H1 (cell line): ENCODE data around the gene CIC. TPM values are rescaled to one million over a fixed set of nuclear protein-coding genes. Genes with fewer than 3 reads are reported as not detected.

Experiments used
- CTCF ChIA-PET: fragments of 300-600 bp; sonication (Branson Sonifier 250); formaldehyde crosslinking; loops from one replicate; lab custom pipeline; 2021; ENCODE audit not compliant: partially characterized antibody; lab: Charles Lee
- POLR2A ChIA-PET: fragments of 300-600 bp; sonication (Branson Sonifier 250); formaldehyde crosslinking; loops from one replicate; lab custom pipeline; 2021; ENCODE audit warnings: inconsistent platforms; ENCODE audit not compliant: partially characterized antibody; lab: Charles Lee
- DNase-seq, 2 experiments: peaks; one replicate each; pipeline versions ENCODE4 v3.0.0 to v3.0.0-alpha.2; 2010 to 2022; ENCODE audit warnings: low spot score in 2 of 2, low read depth in 1 of 2, mixed read lengths in 1 of 2
- FAIRE-seq: peaks from 2 replicates; lab custom pipeline; 2011; peaks lifted over from hg19 to GRCh38; lab: Jason Lieb, UNC
- H2AFZ ChIP-seq: 2 replicates; pipeline ENCODE4 v1.8.1; 2012; ENCODE audit warnings: low read length, inconsistent platforms
- H2AK5ac ChIP-seq: 2 replicates; pipeline ENCODE4 v1.6.1; 2013; ENCODE audit warnings: low read depth, low read length
- H2BK120ac ChIP-seq: replicated peaks from 2 replicates; pipeline ENCODE3; 2013; ENCODE audit warnings: low read depth, low read length, inconsistent platforms
- H2BK12ac ChIP-seq: 2 replicates; pipeline ENCODE4 v1.6.1; 2013; ENCODE audit warnings: low read depth, low read length
- H2BK15ac ChIP-seq: 2 replicates; pipeline ENCODE4 v1.6.1; 2013; ENCODE audit warnings: low read length
- H2BK20ac ChIP-seq: 2 replicates; pipeline ENCODE4 v1.6.1; 2013; ENCODE audit warnings: low read length
- H2BK5ac ChIP-seq: 2 replicates; pipeline ENCODE4 v1.6.1; 2013; ENCODE audit warnings: low read depth, low read length
- H3K14ac ChIP-seq: 2 replicates; pipeline ENCODE4 v1.6.1; 2013; ENCODE audit warnings: inconsistent platforms; ENCODE audit not compliant: insufficient read length
- H3K18ac ChIP-seq: 2 replicates; pipeline ENCODE4 v1.6.1; 2013; ENCODE audit warnings: low read length; ENCODE audit errors: extremely low read depth
- H3K23ac ChIP-seq: 2 replicates; pipeline ENCODE4 v1.6.1; 2013; ENCODE audit warnings: inconsistent platforms; ENCODE audit not compliant: insufficient read length
- H3K23me2 ChIP-seq: 2 replicates; pipeline ENCODE4 v1.6.1; 2013; ENCODE audit warnings: low read depth, low read length
- H3K27ac ChIP-seq: 2 replicates; pipeline ENCODE4 v1.6.1; 2011; ENCODE audit warnings: low read depth, low read length, inconsistent platforms
- H3K27me3 ChIP-seq, 4 experiments: replicated peaks in 1 of 4; 1 replicate in 1 of 4; 2 replicates in 3 of 4; pipeline versions ENCODE4 v1.6.1 to v1.8.1; 2011 to 2013; ENCODE audit warnings: low read length in 3 of 4, mild to moderate bottlenecking in 3 of 4, inconsistent platforms in 2 of 4, mixed read lengths in 2 of 4, moderate library complexity in 1 of 4; ENCODE audit not compliant: control insufficient read depth in 3 of 4, insufficient read depth in 3 of 4; ENCODE audit errors: extremely low read depth in 1 of 4
- H3K36me3 ChIP-seq, 4 experiments: 2 replicates each; pipeline versions ENCODE4 v1.6.1 to v1.8.1; 2011 to 2013; ENCODE audit warnings: mild to moderate bottlenecking in 4 of 4, low read length in 3 of 4, moderate library complexity in 2 of 4, control low read depth in 1 of 4, inconsistent platforms in 1 of 4; ENCODE audit not compliant: insufficient read depth in 4 of 4, control insufficient read depth in 2 of 4
- H3K4ac ChIP-seq: replicated peaks from 2 replicates; pipeline ENCODE3; 2013; ENCODE audit warnings: low read length, low read depth, mixed read lengths, inconsistent platforms; ENCODE audit not compliant: insufficient read length
- H3K4me1 ChIP-seq, 4 experiments: replicated peaks in 1 of 4; 1 replicate in 1 of 4; 2 replicates in 3 of 4; pipeline versions ENCODE4 v1.6.1 to v1.8.1; 2011 to 2013; ENCODE audit warnings: low read length in 3 of 4, inconsistent platforms in 2 of 4, mixed read lengths in 1 of 4; ENCODE audit not compliant: insufficient read depth in 4 of 4, control insufficient read depth in 3 of 4
- H3K4me2 ChIP-seq, 2 experiments: 2 replicates each; pipeline versions ENCODE4 v1.6.1 to v1.8.1; 2011 to 2013; ENCODE audit warnings: low read depth in 2 of 2, low read length in 2 of 2, control low read depth in 1 of 2, inconsistent platforms in 1 of 2, mild to moderate bottlenecking in 1 of 2; ENCODE audit not compliant: insufficient read depth in 1 of 2
- H3K4me3 ChIP-seq, 4 experiments: fragments of 200-600, 300-600 bp in 1 of 4; sonication (generic), shearing (Covaris generic), sonication (Bioruptor Twin) in 1 of 4; 2 replicates each; pipeline versions ENCODE4 v1.5.1 to v1.8.1; 2011 to 2016; ENCODE audit warnings: low read length in 4 of 4, low read depth in 3 of 4, control low read depth in 2 of 4, inconsistent platforms in 2 of 4, mild to moderate bottlenecking in 2 of 4, mixed read lengths in 1 of 4, moderate library complexity in 1 of 4; ENCODE audit not compliant: insufficient read depth in 2 of 4; ENCODE audit errors: extremely low read depth in 1 of 4
- H3K56ac ChIP-seq: replicated peaks from 2 replicates; pipeline ENCODE3; 2013; ENCODE audit warnings: low read depth, mild to moderate bottlenecking, mixed read lengths, low read length, inconsistent platforms; ENCODE audit not compliant: insufficient read length
- H3K79me1 ChIP-seq: 2 replicates; pipeline ENCODE4 v1.6.1; 2013; ENCODE audit warnings: low read depth, low read length, control low read depth
- H3K79me2 ChIP-seq, 2 experiments: 2 replicates each; pipeline versions ENCODE4 v1.6.1 to v1.8.1; 2012 to 2013; ENCODE audit warnings: low read length in 2 of 2, mild to moderate bottlenecking in 2 of 2, inconsistent platforms in 1 of 2; ENCODE audit not compliant: insufficient read depth in 2 of 2, control insufficient read depth in 1 of 2
- H3K9ac ChIP-seq, 4 experiments: replicated peaks in 1 of 4; 1 replicate in 1 of 4; 2 replicates in 3 of 4; pipeline versions ENCODE4 v1.6.1 to v1.8.1; 2011 to 2013; ENCODE audit warnings: low read depth in 3 of 4, low read length in 3 of 4, control low read depth in 2 of 4, mild to moderate bottlenecking in 2 of 4, moderate library complexity in 2 of 4, inconsistent platforms in 1 of 4; ENCODE audit errors: extremely low read depth in 1 of 4
- H3K9me3 ChIP-seq, 2 experiments: 2 replicates each; pipeline versions ENCODE4 v1.6.1 to v1.8.1; 2012 to 2013; ENCODE audit warnings: mild to moderate bottlenecking in 2 of 2, moderate library complexity in 2 of 2, control low read depth in 1 of 2, inconsistent platforms in 1 of 2, low read depth in 1 of 2, low read length in 1 of 2, mixed read lengths in 1 of 2; ENCODE audit not compliant: insufficient read depth in 2 of 2
- H4K20me1 ChIP-seq, 2 experiments: replicated peaks in 1 of 2; 2 replicates each; pipeline versions ENCODE3 to v1.8.1; 2011 to 2013; ENCODE audit warnings: inconsistent platforms in 2 of 2, low read length in 2 of 2, mild to moderate bottlenecking in 1 of 2; ENCODE audit not compliant: insufficient read depth in 2 of 2, control insufficient read depth in 1 of 2
- H4K5ac ChIP-seq: 2 replicates; pipeline ENCODE4 v1.6.1; 2013; ENCODE audit warnings: low read length, low read depth, mixed read lengths, inconsistent platforms; ENCODE audit not compliant: insufficient read length
- H4K8ac ChIP-seq: 2 replicates; pipeline ENCODE4 v1.8.0; 2013; ENCODE audit warnings: mild to moderate bottlenecking, moderate library complexity, low read length, inconsistent platforms; ENCODE audit not compliant: insufficient read depth; ENCODE audit errors: extremely low read depth
- H4K91ac ChIP-seq: replicated peaks from 2 replicates; pipeline ENCODE3; 2013; ENCODE audit warnings: low read length, mixed read lengths, inconsistent platforms; ENCODE audit not compliant: insufficient read length
- CHD1 ChIP-seq: IDR thresholded peaks from 2 replicates; pipeline ENCODE4 v1.6.1; 2012; ENCODE audit warnings: low read depth, low read length, improper control_type of control experiment
- CREB1 ChIP-seq: IDR thresholded peaks from 2 replicates; pipeline ENCODE4 v1.6.1; 2012; ENCODE audit warnings: inconsistent platforms
- GABPA ChIP-seq: IDR thresholded peaks from 2 replicates; pipeline ENCODE4 v1.6.1; 2011; ENCODE audit warnings: mild to moderate bottlenecking, low read length, moderate library complexity, borderline replicate concordance; ENCODE audit not compliant: insufficient read depth
- GTF2F1 ChIP-seq: IDR thresholded peaks from 2 replicates; pipeline ENCODE4 v1.6.1; 2012; ENCODE audit warnings: low read depth, low read length, improper control_type of control experiment, borderline replicate concordance
- KDM5A ChIP-seq: fragments of 200-600 bp; IDR thresholded peaks from 2 replicates; pipeline ENCODE4 v1.7.1; 2012; ENCODE audit warnings: mild to moderate bottlenecking, low read length, inconsistent platforms, mixed read lengths
- MAFK ChIP-seq: IDR thresholded peaks from 2 replicates; pipeline ENCODE4 v1.6.1; 2012; ENCODE audit warnings: low read depth, mild to moderate bottlenecking, improper control_type of control experiment, low read length
- SIN3A ChIP-seq, 2 experiments: IDR thresholded peaks in 1 of 2; conservative IDR thresholded peaks in 1 of 2; 2 replicates each; pipeline ENCODE4 v1.6.1; 2011 to 2012; ENCODE audit warnings: low read length in 2 of 2, improper control_type of control experiment in 1 of 2, low read depth in 1 of 2, mild to moderate bottlenecking in 1 of 2
- SIRT6 ChIP-seq: IDR thresholded peaks from one replicate; pipeline ENCODE4 v1.7.1; 2012; ENCODE audit warnings: low read length, inconsistent platforms
- SP1 ChIP-seq: IDR thresholded peaks from 2 replicates; pipeline ENCODE4 v1.6.1; 2011; ENCODE audit warnings: low read depth, low read length
- TAF1 ChIP-seq: IDR thresholded peaks from 2 replicates; pipeline ENCODE4 v1.6.1; 2011; ENCODE audit warnings: mild to moderate bottlenecking, low read depth, low read length
- TAF7 ChIP-seq: optimal IDR thresholded peaks from 2 replicates; pipeline ENCODE3; 2011; ENCODE audit warnings: low read depth, mild to moderate bottlenecking, inconsistent platforms, low read length, moderate library complexity, borderline replicate concordance
- WGBS, 2 experiments: shearing (Covaris generic) in 1 of 2; methylation state at CpG; one replicate each; pipeline versions ENCODE4 v1.1.6 to v1.1.7; 2013 to 2015; ENCODE audit warnings: low lambda C conversion rate in 2 of 2, mixed read lengths in 2 of 2, inconsistent platforms in 1 of 2, low coverage in 1 of 2, missing lambda C conversion rate in 1 of 2; ENCODE audit not compliant: insufficient replicate concordance in 2 of 2, insufficient coverage in 1 of 2, insufficient read length in 1 of 2; ENCODE audit errors: extremely low coverage in 1 of 2, missing lambda C conversion rate in 1 of 2; 5-methylcytosine and 5-hydroxymethylcytosine counted together
- polyA plus RNA-seq, 7 experiments: library from polyadenylated mRNA; depleted of rRNA in 3 of 7; stranded (reverse) in 5 of 7; unstranded in 2 of 7; fragments of >200 nt in 5 of 7; fragments of 200-250 nt in 2 of 7; gene quantifications; 1 replicate in 5 of 7; 2 replicates in 1 of 7; 4 replicates in 1 of 7; pipeline versions ENCODE4 v1.2.1 to v1.2.3, GENCODE V29; 2011 to 2013; ENCODE audit warnings: missing spikeins in 2 of 7, mixed read lengths in 2 of 7
- total RNA-seq: library from RNA; stranded (reverse); fragmentation: NEBNext Ultra II Directional; extraction: Animal tissue kit (Norgen Biotek cat#: 25700); gene quantifications from 2 replicates; pipeline ENCODE4 v1.2.1, GENCODE V29; 2021
- TF ChIP-seq, protein P1 (sequence below), 3 experiments: IDR thresholded peaks; 1 replicate in 2 of 3; 2 replicates in 1 of 3; pipeline versions ENCODE4 v1.5.1 to v1.6.1; 2011; ENCODE audit warnings: low read length in 3 of 3, mild to moderate bottlenecking in 3 of 3, inconsistent platforms in 2 of 3, low read depth in 1 of 3, moderate library complexity in 1 of 3; ENCODE audit not compliant: insufficient read depth in 1 of 3; ENCODE audit errors: control extremely low read depth in 1 of 3

CIC gene
- total and polyA plus RNA-seq, 2 of the 8 experiments (the other 6 are each of a cell fraction or from before 2014, with no cell fraction given): 13.2 to 43.6 TPM

DNA sequence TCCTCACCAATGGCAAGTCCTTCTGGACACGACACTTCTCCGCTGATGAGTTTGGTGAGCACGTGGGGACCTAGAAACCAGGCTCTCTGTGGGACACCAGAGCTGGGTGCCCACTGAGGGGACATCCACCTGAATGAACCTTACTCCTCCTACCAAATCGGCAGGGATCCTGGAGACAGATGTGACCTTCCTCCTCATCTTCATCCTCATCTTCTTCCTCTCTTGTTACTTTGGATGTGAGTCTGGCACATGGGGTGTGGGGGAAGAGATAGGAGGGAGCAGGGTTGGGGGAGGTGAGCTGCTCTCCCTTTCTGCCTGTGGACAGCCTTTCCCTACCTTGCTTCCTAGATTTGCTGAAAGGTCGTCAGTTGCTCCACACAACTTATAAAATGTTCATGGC is 46.0 kb downstream of the CIC start:
- no peaks in the 10 kb centered on the region for H3K9me3 ChIP-seq
- H3K4ac ChIP-seq: no peak overlapping the region
- no peak for DNase-seq
- H3K36me3 ChIP-seq: no peaks in the 10 kb centered on the region
- no peak overlapping the region for H3K18ac ChIP-seq
- no peaks in the 10 kb centered on the region for H3K79me1 ChIP-seq
- no peak overlapping the region for H2AFZ ChIP-seq
- peaks cover 6% of the 10 kb centered on the region; the same call in 1 of the 2 replicates for H3K23me2 ChIP-seq
- 91% methylated on average over 5 of the region's 5 CpGs; no CpG with 5 or more reads in 1 of the 2 experiments for WGBS, 2 experiments
- no peak overlapping the region for H2BK120ac ChIP-seq
- peaks cover 0 to 6% (median 2%) of the 10 kb centered on the region in 4 experiments; a peak in 2 of 7 replicates for H3K4me1 ChIP-seq
- H4K91ac ChIP-seq: no peak overlapping the region
- POLR2A ChIA-PET: interaction anchor here (1.1 kb wide), 1 partner anchor 9 kb away, joined by 4 read pairs; no protein-coding TSS in a partner anchor
- H2BK5ac ChIP-seq: 0 out of 2 replicates have a peak overlapping the region, but pooled peaks have one; percentile 35
- H3K9ac ChIP-seq: no peak overlapping the region
- H2BK15ac ChIP-seq: no peak overlapping the region
- H2BK12ac ChIP-seq: peak overlapping the region; percentile 87; the same call in 1 of the 2 replicates
- no peak overlapping the region for H3K14ac ChIP-seq
- H3K23ac ChIP-seq: no peak overlapping the region
- FAIRE-seq: no peak
- no peak overlapping the region for H3K56ac ChIP-seq
- H4K8ac ChIP-seq: no peak overlapping the region
- CTCF ChIA-PET: interaction anchor here (0.7 to 2.6 kb wide), 4 partner anchors 18 to 106 kb away, joined by 3 to 8 read pairs (median 3); no protein-coding TSS in a partner anchor
- H3K4me2 ChIP-seq: no peak overlapping the region; a peak in 1 of 4 replicates
- peak overlapping the region; percentile 18; the same call in 1 of the 2 replicates for H2BK20ac ChIP-seq
- no peaks in the 10 kb centered on the region for H4K20me1 ChIP-seq
- no peak overlapping the region for H2AK5ac ChIP-seq
- no peak overlapping the region for H3K4me3 ChIP-seq
- no peak overlapping the region for H3K27ac ChIP-seq
- H3K27me3 ChIP-seq: peaks cover 0 to 20% (median 11%) of the 10 kb centered on the region in 4 experiments; a peak in 5 of 7 replicates
- no peaks in the 10 kb centered on the region for H3K79me2 ChIP-seq
- no peak overlapping the region for H4K5ac ChIP-seq
- no peak for TF ChIP-seq GTF2F1
- no peak for TF ChIP-seq CHD1
- TF ChIP-seq CREB1: no peak
- no peak for TF ChIP-seq MAFK
- TF ChIP-seq TAF7: no peak
- no peak for TF ChIP-seq GABPA
- no peak for TF ChIP-seq KDM5A
- no peak for TF ChIP-seq SIN3A (conservative IDR thresholded peaks at IDR 0.05 in 1 of 2, IDR thresholded peaks at IDR 0.05 in 1 of 2; ENCODE audit: low read depth in 1 of 2, low read length in 2 of 2)
- TF ChIP-seq, protein P1, sequence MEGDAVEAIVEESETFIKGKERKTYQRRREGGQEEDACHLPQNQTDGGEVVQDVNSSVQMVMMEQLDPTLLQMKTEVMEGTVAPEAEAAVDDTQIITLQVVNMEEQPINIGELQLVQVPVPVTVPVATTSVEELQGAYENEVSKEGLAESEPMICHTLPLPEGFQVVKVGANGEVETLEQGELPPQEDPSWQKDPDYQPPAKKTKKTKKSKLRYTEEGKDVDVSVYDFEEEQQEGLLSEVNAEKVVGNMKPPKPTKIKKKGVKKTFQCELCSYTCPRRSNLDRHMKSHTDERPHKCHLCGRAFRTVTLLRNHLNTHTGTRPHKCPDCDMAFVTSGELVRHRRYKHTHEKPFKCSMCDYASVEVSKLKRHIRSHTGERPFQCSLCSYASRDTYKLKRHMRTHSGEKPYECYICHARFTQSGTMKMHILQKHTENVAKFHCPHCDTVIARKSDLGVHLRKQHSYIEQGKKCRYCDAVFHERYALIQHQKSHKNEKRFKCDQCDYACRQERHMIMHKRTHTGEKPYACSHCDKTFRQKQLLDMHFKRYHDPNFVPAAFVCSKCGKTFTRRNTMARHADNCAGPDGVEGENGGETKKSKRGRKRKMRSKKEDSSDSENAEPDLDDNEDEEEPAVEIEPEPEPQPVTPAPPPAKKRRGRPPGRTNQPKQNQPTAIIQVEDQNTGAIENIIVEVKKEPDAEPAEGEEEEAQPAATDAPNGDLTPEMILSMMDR (IDR thresholded peaks at IDR 0.05; ENCODE audit: control extremely low read depth in 1 of 3, insufficient read depth in 1 of 3, low read depth in 1 of 3, low read length in 3 of 3): no peak
- TF ChIP-seq SP1: no peak
- no peak for TF ChIP-seq TAF1
- TF ChIP-seq SIRT6: no peak
